Measurements from ENCODE around the gene INHA.

The INHA gene

DNA sequence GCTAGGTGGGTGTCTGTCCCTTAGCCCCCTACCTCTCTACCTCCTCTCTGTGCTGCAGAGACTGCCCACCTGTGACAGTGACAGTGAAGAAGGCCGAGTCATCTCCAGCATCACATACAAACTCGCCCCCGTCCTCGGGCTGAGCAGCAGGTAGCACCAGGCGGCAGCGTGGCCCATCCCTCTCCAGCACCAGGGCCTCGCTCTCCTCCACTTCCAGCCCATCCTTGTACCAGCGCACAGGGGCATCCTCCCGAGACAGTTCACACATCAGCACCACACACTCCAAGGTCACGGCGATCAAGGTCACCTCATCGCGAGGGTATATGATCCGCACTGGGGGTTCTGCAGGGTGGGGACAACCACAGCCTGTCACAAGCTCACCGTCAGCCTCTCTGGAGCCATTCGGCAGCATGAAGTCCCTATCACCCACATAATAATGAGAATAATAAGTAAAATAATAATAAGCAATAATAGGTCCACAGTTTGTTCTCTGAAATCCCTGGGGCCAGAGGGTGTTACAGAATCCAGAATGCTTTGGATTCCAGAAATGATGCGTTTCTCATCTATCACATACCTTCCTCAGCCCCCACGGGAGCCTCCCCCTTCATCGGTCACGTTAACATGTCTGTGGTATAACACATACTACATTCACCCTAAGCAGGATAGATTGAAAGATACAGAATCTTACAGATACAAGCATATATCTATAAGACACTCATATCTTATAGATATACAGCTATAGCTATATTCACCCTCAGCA is 12.8 kb upstream of the INHA start:
- DNase-seq = no peak

- peak in 1 of 2 donors; percentile 24 for DNase-seq
These were observed 11.8 kb upstream of the INHA start for GRCh38 chr2:219560037-219560892.

DNA sequence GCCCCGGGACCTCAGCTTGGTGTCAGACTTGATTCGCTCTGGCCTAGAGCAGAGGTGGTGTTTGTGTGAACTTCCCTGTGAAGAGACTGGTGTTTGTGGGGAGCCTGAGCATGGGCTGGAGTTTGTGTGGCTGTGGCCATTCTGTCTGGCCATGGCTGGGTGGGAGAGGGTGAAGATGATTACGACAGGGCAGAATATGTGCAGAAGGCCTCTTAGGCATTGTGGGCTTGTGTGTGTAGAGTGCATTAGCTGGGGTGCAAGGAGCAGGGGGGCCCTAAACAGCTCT is 11.3 kb upstream of the INHA start:
- no peak for DNase-seq

GRCh38 chr2:219561179-219562048 is 10.7 kb upstream of the INHA start:
- DNase-seq = no peak

GRCh38 chr2:219562049-219563020 is 9.8 kb upstream of the INHA start:
- no peak for DNase-seq

DNA sequence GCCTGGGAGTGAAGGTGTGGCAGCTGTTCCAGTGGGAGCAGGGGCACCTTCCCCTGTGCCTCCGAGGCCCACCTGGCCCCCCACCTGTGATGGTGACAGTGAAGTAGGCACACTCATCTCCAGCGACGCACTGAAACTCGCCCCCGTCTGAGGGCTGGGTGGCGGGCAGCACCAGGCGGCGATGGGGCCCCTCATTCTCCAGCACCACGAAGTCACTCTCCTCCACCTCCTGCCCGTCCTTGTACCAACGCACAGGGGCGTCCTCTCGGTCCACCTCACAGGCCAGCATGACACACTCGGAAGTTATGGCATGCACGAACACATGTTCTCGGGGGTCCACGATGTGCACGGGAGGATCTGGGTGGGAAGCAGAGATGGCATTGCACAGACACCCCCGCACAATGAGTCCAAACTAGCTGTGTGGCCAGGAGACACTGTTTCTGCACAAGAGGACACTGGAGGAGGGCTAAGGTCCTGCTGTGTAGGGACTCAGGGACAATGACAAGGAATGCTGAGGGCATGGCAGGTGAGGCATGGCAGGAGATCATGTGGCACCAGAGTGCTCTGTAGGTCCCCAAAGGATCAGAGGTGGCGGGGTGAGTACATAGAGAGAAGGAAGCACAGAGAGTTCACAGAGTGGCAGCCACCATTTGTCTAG is 8.7 kb upstream of the INHA start:
- no peak for DNase-seq

DNA sequence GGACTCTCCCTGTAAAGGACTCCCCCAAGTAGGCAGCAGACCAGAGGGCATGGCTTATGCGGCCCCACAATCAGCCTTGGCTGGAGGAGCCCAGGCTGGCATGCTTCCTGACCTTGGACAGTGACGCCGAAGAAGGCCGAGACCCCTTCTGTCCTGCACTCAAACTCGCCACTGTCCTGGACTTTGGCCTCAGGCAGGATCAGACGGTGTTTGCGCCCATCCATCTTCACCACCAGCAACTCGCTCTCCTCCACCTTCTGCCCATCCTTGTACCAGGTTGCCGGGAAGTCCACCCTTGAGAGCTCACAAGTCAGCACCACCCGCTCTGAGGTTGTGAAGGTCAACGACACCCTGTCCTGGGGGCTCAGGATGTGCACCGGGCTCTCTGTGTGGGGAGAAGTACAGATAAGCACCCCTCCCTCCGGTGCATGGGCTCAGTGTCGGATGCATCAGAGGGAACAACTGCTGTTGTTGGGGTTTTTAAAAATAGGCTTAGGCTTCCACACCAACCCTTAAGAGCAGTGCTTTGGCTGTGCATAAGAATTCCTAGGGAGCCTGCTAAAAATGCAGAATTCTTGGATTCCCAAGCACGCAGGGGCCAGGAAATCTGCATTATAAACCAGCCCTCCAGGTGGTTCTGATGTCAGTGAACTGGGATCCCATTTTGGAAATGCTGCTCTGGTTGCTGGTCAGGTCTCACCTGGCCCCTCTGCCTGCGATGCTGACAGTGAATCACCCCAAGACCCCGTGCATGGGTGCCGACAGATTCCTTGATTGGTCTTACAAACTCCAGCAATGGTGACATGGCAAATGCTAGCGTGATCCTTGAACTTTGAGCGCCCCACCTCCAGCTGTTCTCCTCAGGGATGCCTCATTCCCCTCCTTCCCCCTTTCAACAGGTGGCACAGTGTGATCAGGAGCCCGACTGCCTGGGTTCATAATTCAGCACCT is 6.7 kb upstream of the INHA start:
- no peak for DNase-seq

- DNase-seq = no peak
These were observed 5.5 kb upstream of the INHA start for GRCh38 chr2:219566640-219567039.

DNA sequence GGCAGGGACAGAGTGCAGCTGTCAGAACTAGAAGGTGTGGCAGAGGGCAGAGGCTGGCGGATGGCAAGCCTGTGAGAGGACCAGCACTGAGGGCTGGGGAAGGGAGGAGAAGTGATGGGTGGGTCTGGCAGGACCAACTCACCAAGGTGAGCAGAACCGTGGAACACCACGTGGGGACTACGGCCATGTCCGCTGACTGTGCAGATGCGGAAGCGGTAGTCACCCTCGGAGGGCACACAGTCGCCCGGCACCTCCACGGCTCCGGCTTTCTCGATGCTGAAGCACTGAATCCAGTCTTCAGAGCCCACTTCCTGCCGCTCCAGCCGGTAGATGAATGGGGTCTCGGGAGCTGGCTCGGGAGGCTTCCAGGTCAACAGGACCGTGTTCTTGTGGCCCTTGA is 5.0 kb upstream of the INHA start:
- no peak for DNase-seq

DNA sequence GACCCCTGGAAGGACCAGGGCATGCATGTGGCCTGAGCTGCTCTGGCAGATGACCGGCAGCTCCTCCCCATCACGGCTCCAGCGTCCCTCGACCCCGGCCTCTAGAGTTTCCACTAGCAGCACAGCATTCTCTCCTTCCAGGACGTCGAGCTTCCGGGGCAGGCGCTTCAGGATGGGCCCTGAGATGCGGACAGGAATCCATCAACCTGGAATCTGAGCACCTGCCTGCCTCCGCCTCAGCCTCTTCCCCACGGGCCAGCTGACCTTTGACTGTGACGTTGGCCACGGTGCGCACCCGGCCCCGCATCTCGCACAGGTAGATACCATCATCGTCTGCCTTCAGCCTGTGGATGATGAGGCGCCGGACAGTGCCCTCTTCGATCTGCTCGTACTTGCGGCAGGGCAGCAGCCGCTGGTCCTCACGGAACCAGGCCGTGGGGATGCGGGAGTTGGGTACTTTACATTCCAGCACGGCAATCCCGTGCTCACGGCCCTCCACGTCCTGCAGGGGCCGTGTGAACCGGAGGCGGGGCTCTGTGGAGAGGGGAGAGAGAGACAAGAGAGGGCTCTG is 4.2 kb upstream of the INHA start:
- DNase-seq = no peak

DNA sequence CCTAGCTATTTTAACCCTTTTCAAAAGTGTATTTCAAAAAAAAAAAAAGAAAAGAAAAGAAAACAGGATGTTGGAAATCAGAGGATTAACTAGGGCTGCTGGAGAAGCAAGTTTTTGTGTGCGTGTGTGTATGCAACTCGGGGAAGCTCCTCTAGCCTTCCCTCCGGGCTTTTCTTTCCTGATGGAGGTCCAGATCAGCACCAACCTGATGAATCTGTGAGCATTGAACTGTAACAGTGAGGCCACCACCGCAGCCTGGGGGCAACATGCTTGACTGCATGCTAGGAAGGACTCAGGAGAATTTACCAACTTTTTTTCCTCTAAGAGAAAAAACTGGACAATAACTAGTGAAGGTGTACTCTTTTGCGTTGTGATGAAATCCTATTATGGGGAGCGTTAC is 3.1 kb upstream of the INHA start:
- no peak for DNase-seq

GRCh38 chr2:219569635-219570034 is 2.5 kb upstream of the INHA start:
- no peak for DNase-seq

DNA sequence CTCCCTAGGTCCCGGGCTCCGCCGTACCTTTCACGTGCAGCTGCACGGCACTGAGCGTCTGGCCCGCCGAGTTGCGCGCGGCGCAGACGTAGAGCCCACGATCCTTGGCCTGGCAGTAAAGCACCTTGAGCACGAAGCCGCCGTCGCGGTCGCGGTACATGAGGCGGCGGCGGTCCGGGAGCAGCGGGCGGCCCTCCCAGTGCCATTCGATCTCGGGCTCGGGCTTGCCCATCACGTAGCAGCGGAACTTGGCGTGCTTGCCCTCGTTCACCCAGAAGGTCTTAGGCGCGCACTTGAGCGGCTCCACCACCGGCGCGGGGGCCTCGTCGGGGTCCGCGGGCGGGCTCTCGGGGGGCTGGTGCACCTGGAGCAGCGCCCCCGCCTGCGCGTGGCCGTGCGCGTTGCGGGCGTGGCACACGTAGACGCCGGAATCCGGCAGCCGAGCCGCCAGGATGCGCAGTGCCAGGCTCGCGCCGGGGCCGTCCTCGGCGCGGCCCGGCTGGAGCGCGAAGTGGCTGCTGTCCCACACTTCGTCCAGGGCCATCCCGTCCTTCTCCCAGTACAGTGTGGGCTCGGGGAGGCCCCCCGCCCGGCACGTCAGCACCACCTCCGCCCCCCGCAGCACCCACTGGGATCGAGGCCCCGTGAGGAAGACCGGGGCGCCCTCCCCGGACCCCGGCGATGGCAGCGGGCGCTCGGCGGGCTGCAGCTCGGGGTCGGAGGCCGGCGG is 1.8 kb upstream of the INHA start:
- DNase-seq = no peak

- no peak for DNase-seq
These were observed 1.2 kb upstream of the INHA start for GRCh38 chr2:219570924-219571310.

DNA sequence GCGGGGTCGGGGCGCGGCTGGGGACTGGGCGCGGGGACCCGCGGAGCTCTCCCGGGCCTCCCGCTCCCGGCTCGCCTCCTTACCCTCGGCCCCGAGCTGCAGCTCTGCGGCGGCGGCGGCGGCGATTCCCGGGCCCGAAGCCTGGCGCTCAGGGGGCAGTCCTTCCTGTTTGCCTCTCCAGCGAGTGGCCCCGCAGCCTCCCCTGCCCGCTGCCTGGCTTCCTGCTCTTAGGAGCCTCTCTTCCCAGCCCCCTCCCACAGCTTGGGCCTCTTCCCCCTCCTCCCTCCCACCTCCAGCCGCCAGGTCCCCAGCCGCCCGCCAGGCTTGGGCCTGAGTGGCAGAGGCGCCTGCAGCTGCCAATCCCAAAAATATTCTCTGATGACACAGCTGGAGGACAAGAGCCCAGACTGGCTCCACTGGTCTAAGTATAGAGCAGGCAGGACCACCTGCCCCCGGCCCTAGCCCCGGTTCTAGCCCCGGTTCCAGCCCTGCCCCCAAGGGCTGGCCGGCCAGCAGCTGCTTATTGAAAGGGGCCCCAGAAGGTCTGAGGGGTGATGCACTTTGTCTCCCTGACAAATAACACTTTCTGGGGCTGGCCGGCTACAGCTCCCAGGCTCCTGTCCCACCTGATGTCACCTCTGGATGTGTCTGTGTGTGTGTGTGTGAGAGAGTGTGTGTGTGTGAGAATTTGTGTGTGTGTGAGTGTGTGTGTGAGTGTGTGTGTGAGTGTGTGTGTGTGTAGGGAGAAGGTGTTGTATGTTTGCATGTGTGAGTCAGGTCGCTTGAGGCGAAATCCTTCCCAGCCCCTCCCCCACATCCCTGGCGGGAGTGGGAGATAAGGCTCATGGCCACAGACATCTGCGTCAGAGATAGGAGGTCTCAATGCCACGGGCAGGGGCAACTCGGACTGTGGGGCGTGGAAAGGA is 536 bp upstream of the INHA start, which contains the start of gene OBSL1:
Gene OBSL1 (minus strand): TSS at position 229 of the 926 bp plus-strand sequence. CDS start 307 bp downstream, outside the sequence.
- peak in 1 of 2 donors; percentile 16 for DNase-seq

GRCh38 chr2:219573166-219573565 is 1.1 kb downstream of the INHA start:
- no peak for DNase-seq

DNA sequence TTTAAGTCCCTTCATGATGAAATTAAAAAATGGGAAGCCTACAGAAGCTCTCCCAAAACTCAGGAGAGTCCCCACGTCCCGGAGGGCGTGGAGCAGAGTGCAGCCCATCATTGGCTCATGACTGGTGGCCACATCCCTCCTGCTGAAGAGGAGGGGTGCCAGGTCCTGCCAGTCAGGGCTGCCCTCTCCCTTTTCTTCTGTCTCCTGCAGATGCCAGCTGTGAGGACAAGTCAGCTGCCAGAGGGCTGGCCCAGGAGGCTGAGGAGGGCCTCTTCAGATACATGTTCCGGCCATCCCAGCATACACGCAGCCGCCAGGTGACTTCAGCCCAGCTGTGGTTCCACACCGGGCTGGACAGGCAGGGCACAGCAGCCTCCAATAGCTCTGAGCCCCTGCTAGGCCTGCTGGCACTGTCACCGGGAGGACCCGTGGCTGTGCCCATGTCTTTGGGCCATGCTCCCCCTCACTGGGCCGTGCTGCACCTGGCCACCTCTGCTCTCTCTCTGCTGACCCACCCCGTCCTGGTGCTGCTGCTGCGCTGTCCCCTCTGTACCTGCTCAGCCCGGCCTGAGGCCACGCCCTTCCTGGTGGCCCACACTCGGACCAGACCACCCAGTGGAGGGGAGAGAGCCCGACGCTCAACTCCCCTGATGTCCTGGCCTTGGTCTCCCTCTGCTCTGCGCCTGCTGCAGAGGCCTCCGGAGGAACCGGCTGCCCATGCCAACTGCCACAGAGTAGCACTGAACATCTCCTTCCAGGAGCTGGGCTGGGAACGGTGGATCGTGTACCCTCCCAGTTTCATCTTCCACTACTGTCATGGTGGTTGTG is 2.6 kb downstream of the INHA start:
- DNase-seq = no peak

Data from inflammatory macrophage (primary cell).